Measurements from ENCODE around the gene SMIM24.

SMIM24 gene

GRCh38 chr19:3443840-3444694, 36.3 kb downstream of the SMIM24 start:
- H3K4me3 ChIP-seq (ENCODE audit: low read length): no peak overlapping the region
- no peak for TF ChIP-seq CTCF (IDR thresholded peaks at IDR 0.05; ENCODE audit: insufficient read depth, low read depth, low read length, missing control alignments)
- no peak for DNase-seq (ENCODE audit: low read depth)

GRCh38 chr19:3442487-3443071, 37.7 kb downstream of the SMIM24 start:
- H3K4me3 ChIP-seq (ENCODE audit: low read length): no peak overlapping the region
- DNase-seq (ENCODE audit: low read depth): no peak
- TF ChIP-seq CTCF (IDR thresholded peaks at IDR 0.05; ENCODE audit: insufficient read depth, low read depth, low read length, missing control alignments): no peak

GRCh38 chr19:3441986-3442329, 38.4 kb downstream of the SMIM24 start:
- H3K4me3 ChIP-seq (ENCODE audit: low read length): no peak overlapping the region
- no peak for DNase-seq (ENCODE audit: low read depth)
- TF ChIP-seq CTCF (IDR thresholded peaks at IDR 0.05; ENCODE audit: insufficient read depth, low read depth, low read length, missing control alignments): no peak

GRCh38 chr19:3441089-3441985, 39.0 kb downstream of the SMIM24 start:
- no peak for TF ChIP-seq CTCF (IDR thresholded peaks at IDR 0.05; ENCODE audit: insufficient read depth, low read depth, low read length, missing control alignments)
- no peak overlapping the region for H3K4me3 ChIP-seq (ENCODE audit: low read length)
- DNase-seq (ENCODE audit: low read depth): no peak

GRCh38 chr19:3440082-3440481, 40.2 kb downstream of the SMIM24 start:
- peak; percentile 52 for TF ChIP-seq CTCF (IDR thresholded peaks at IDR 0.05; ENCODE audit: insufficient read depth, low read depth, low read length, missing control alignments)
- DNase-seq (ENCODE audit: low read depth): peak; percentile 30
- H3K4me3 ChIP-seq (ENCODE audit: low read length): no peak overlapping the region

GRCh38 chr19:3434630-3435553, 45.4 kb downstream of the SMIM24 start:
- peak; percentile 96 for DNase-seq (ENCODE audit: low read depth)
- peak overlapping the region; percentile 51 for H3K4me3 ChIP-seq (ENCODE audit: low read length)

More at GRCh38 chr19:3434630-3435553, 45.4 kb downstream of the SMIM24 start:
- peak; percentile 1 for TF ChIP-seq CTCF (IDR thresholded peaks at IDR 0.05; ENCODE audit: insufficient read depth, low read depth, low read length, missing control alignments)

All from epithelial cell of esophagus (primary cell).